ENCODE data around the gene IRAK3.
A peak's percentile ranks its signal among the peaks of the same experiment; 100 is the strongest.
"Not testable (repeated sequence)": the region's sequence is repeated elsewhere in the genome, so short reads cannot be mapped to it uniquely, and the experiment has no call there.

The IRAK3 gene

GRCh38 chr12:66262737-66263136 lies 73.7 kb downstream of the IRAK3 start:
- DNase-seq (ENCODE audit: low spot score): no peak

DNA sequence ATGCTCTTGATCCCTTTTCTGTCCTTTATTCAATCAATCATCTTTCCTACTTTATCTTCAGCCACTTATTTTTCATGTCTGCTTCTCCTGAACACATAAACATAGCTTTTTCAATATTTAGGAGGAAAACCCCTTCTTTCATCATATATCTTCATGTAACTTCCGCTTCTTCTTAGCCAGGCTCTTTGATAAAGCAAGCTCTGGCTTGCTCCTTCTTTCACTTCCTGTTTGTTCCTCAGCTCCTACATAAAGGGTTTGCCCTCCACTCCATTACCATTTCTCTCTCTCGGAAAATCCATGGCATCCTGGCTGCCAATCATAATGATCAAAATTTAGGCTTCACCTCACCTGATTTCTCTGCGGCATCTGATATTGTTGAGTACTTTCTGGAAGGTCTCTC lies 79.5 kb downstream of the IRAK3 start:
- no peak for DNase-seq (ENCODE audit: low spot score)

- DNase-seq (ENCODE audit: low spot score): no peak
Measured at GRCh38 chr12:66269142-66269541, 80.1 kb downstream of the IRAK3 start.

DNA sequence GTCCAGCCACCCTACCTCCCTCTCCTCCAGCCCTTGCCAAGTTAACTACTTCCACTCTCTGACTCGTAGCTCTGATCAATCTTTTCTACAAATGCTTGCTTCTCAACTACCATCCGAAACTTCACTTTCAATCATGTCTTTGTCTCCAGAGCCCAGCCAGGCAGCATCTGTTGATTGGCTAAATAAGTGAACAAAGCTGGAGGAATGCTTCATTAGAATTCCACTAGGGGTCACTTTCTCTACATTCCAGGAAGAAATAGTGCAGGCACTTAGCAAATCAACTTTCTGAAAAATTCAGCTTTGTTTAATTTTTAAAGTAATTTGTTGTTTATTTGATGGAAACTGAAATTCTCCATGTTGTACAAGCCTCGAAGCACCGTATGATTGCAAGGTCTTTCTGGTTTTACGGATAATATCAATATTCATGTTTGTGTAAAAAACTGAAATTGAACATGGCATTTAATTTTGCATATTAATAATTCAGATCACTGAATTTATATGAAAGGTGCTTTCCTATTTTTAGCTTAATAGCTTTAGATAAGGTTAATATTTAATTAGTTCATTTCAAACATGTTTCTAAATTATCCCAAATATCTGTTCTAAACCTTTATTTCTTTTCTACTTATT lies 80.9 kb downstream of the IRAK3 start:
- DNase-seq (ENCODE audit: low spot score): peak; percentile 43

DNA sequence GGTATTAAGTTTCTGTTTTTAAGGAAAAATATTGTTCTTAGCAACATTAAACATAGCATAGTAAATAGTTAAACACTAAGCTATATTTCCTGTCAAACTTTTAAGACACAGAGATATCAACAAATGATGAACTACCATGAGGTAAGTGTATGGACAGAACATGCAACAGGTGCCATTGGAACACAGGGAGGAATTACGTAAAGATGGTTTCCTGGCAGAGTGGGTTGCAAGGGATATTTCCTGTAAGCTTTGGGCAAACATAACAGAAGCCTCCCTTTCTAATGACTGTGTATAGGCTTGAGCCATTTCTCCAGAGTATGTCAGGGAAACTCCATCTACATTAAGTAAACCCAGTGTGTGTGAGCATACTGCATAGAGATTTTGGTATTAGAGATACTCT lies 81.6 kb downstream of the IRAK3 start:
- DNase-seq (ENCODE audit: low spot score): no peak

GRCh38 chr12:66272650-66273049 lies 83.6 kb downstream of the IRAK3 start:
- no peak for DNase-seq (ENCODE audit: low spot score)

DNA sequence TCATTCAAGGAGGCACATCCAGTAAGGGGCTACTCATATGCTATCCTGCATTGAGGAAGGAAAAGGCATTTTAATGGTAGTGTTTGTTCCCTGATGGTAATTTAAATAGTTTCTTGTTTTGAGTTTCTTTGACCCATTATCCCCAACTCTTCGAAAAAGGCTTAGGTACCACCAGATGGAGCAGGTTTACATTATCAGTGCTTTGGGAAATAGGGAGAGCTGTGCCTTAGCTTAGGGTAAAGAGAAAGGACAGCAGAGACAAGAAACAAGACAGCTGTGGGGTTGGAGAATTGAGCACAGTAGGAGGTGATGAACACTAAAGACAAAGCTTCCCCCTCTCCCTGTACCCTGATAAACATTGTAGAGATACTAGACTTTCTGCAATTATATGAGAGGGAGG lies 84.1 kb downstream of the IRAK3 start:
- DNase-seq (ENCODE audit: low spot score): peak; percentile 4

DNA sequence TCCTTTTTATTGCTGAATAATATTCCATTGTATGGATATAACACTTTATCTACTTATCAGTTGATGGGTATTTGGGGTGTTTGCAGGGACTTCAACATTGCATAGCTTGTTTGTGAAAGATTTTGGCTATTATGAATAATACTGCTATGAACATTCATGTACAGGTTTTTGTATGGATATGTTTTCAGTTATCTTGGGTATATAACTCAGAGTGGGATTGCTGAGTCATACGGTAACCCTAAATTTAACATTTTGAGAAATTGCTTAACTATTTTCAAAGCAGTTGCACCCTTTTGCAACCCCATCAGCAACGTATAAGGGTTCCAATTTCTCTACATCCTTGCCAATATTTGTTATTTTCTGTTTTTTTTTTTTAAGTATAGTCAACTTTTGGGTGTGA lies 86.0 kb downstream of the IRAK3 start:
- no peak for DNase-seq (ENCODE audit: low spot score)

GRCh38 chr12:66279123-66279712 lies 90.2 kb downstream of the IRAK3 start:
- peak; percentile 16 for DNase-seq (ENCODE audit: low spot score)

DNA sequence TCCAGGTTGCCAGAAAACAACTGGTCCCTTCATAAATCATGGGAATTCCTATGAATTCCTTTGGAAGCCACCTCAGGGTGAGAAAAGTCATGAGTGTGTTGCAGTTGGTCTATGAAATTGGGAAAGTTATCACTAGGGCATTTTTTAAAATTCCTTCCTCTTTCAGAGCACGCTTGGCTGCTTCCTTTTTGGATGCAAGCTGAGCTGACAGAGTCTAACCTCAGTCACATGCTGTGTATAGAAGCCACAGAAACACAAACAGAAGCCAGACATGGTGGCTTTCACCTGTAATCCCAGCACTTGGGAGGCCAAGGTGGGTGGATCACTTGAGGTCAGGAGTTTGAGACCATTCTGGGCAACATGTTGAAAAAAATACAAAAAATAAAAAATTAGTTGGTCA lies 91.5 kb downstream of the IRAK3 start:
- DNase-seq (ENCODE audit: low spot score): no peak

GRCh38 chr12:66282244-66282643 lies 93.2 kb downstream of the IRAK3 start:
- no peak for DNase-seq (ENCODE audit: low spot score)

GRCh38 chr12:66287275-66287674 lies 98.3 kb downstream of the IRAK3 start:
- no peak for DNase-seq (ENCODE audit: low spot score)

DNA sequence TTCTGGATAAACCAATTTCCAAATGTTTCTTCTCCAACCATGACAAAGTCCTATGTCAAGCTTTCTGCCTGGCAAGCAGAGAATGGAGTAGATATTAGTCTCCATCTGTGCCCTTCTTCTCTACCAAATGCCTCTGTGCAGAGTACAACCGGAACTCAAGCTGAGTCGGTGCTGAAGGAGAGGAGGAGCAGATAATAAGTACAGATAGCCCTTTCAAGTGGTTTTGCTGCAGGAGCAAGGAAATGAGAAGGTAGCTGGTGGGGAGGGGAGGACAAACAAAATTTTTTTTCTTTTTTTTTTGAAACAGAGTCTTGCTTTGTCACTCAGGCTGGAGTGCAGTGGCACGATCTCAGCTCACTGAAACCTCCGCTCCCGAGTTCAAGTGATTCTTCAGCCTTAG lies 99.1 kb downstream of the IRAK3 start:
- no peak for DNase-seq (ENCODE audit: low spot score)

DNA sequence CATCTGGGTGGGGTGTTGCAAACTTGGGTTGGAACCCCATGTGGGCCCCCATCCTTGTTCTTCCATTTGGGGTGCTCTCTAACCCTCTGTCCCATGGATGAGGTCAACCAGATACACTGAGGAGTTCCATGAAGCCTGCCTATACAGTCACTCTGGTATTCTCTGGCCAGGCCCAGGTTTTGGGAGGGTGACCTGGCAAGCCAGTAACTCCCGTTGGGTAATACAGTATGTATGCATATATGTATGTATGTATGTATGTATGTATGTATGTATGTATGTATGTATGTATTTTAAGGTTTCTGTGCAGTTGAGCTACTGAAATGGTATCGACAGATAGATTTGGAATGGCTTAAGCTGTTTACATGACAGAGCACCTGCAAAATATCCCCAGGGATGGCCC lies 100.5 kb downstream of the IRAK3 start:
- DNase-seq (ENCODE audit: low spot score): no peak

- DNase-seq (ENCODE audit: low spot score): no peak
Measured at GRCh38 chr12:66290716-66291200, 101.7 kb downstream of the IRAK3 start.

DNA sequence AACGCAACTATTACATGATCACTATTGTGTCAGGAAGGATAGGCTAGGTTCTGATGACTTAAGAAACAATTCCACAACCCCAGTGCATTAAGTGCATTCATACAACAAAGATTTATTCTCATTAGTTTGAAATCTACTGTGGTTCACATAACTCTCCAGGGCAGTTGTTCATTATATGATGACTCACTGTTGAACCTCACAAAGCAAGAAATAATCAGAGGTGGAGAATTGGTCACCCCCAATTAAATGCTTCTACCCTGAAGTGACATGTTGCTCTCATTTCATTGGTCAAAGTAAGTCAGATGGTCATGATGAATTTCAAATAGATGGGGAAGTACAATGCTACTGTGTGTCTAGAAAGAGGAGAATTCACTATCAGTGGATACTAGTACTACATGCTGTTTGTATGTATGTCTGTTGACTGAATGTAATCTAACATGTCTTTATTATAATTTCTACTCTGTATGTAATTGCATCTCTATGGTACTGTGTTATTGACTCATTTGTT lies 107.2 kb downstream of the IRAK3 start:
- no peak for DNase-seq (ENCODE audit: low spot score)

- no peak for DNase-seq (ENCODE audit: low spot score)
Measured at GRCh38 chr12:66297080-66297479, 108.1 kb downstream of the IRAK3 start.

DNA sequence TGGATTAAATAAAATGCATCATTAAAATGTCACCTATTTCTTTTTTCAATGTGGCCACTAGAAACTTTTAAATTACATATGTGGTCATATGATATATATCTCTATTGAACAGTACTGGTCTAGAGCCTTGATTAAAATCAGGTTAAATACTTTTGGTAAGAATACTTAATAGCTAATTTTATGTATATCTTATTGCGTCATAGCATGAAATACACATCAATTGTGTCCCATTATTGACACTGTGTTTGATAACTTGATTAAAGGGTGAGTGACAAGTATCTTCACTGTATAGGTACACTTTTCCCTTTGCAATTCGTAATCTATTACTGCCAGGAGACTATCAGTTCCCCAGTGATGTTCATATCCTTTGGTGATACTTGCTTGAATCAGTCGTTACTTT lies 108.9 kb downstream of the IRAK3 start:
- no peak for DNase-seq (ENCODE audit: low spot score)

DNA sequence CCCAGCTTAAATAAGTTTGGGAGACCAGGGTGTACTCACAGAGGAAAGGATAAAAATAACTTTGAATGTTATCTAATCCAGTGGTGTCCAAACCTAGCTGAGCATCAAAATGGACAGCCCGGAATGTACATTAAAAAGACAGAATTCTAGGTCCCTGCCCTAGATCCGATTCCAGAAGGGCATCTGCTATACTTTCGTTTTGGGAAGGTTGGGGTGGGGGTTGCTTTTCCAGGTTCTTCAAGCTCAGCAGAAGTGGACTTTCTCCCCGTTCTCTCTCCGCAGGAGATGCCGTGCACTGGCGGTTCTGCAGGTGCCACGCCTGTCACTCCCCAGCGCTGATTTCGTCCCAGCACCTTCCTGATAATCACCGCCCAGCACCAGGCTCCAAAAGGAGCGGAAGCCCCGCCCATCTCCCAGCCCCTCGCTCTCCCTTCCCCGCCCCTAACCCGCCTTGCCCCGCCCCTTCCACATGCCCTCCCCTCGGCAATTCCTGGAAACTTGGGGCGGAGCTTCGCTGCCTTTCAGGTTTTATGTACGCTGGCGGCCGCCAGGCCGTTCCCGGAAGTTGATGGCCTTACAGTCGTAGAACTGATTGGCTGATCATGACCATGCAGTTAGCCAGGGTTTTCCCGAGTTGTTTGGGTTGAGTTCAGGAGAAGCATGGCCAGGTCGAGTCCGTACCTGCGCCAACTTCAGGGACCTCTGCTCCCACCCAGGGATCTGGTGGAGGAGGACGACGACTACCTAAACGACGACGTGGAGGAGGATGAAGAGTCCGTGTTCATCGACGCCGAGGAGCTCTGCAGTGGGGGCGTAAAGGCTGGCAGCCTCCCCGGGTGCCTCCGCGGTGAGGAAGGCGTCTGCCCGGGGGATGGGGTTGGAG lies 113.2 kb downstream of the IRAK3 start, which contains the start of gene HELB:
HELB (plus strand) TSS at position 550 of the 883 bp plus-strand sequence; CDS start at position 661, 111 bp downstream.
- DNase-seq (ENCODE audit: low spot score): peak; percentile 85

DNA sequence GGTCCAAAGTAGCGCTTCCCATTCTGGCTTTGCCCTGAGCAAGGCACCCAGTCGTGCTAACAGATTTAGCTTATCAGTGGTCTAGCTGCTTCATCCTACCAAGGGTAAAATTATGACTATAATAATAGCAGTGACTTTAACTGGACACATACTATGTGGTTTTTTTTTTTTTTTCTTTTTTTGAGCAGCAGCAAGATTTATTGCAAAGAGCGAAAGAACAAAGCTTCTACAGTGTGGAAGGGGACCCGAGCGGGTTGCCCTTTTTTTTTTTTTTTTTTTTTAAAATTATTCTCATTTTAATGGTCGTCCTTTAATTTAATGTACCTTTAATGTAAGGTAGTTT lies 113.8 kb downstream of the IRAK3 start:
- no peak for DNase-seq (ENCODE audit: low spot score)

DNA sequence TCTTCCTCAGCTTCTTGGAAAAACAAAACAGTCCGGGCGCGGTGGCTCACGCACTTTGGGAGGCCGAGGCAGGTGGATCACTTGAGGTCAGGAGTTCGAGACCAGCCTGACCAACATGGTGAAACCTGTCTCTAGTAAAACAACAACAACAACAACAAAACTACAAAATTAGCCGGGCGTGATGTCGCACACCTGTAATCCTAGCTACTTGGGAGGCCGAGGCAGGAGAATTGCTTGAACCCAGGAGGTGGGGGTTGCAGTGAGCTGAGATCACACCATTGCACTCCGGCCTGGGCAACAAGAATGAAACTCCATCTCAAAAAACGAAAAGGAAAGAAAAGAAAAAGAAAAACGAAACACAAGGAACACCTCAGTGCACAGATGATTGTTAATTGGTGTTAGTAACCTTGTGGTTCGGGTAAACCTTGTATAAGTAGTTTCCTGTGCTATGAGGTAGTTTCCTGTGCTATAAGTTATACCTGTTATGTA lies 114.3 kb downstream of the IRAK3 start:
- not testable (repeated sequence) for DNase-seq (ENCODE audit: low spot score)
